Erythroblast (primary cell): ENCODE results near the gene ACTBL2.

Experiments used
- GATA1 ChIP-seq: IDR thresholded peaks from 2 replicates; pipeline ENCODE4 v1.6.1; 2011; ENCODE audit warnings: low read depth, mild to moderate bottlenecking, control low read depth, low read length, moderate library complexity
- POLR2A ChIP-seq: IDR thresholded peaks from 2 replicates; pipeline ENCODE4 v1.6.1; 2011; ENCODE audit warnings: mild to moderate bottlenecking, low read length

- TF ChIP-seq POLR2A, result no peak
- TF ChIP-seq GATA1, result no peak
Observed at GRCh38 chr5:57448751-57449150, 33.9 kb downstream of the ACTBL2 start.
